T-helper 9 cell (primary cell): ENCODE measurements around the gene SLC35F6.
"Not testable (repeated sequence)": the region's sequence is repeated elsewhere in the genome, so short reads cannot be mapped to it uniquely, and the experiment has no call there.

ENCODE experiments used
- DNase-seq: peaks from one replicate; pipeline ENCODE4 v3.0.0-alpha.2; 2020

Gene SLC35F6

GRCh38 chr2:26785431-26786206 is 21.5 kb downstream of the SLC35F6 start, which contains the start of gene CENPA:
TSS of gene CENPA (plus strand) at chr2:26786056. CDS start at chr2:26786197, 141 bp downstream.
- peak; percentile 91 for DNase-seq

- DNase-seq = no peak
Measured at GRCh38 chr2:26786207-26787028, 22.3 kb downstream of the SLC35F6 start.

- DNase-seq = no peak
Measured at GRCh38 chr2:26792720-26793119, 28.6 kb downstream of the SLC35F6 start.

- DNase-seq = no peak
Measured at GRCh38 chr2:26793518-26793917, 29.4 kb downstream of the SLC35F6 start.

- DNase-seq = not testable (repeated sequence)
Measured at GRCh38 chr2:26795135-26795534, 31.1 kb downstream of the SLC35F6 start.

GRCh38 chr2:26801328-26801727 is 37.2 kb downstream of the SLC35F6 start:
- DNase-seq = no peak

GRCh38 chr2:26801796-26802195 is 37.7 kb downstream of the SLC35F6 start:
- no peak for DNase-seq

- no peak for DNase-seq
Measured at GRCh38 chr2:26805241-26805676, 41.2 kb downstream of the SLC35F6 start.

GRCh38 chr2:26807788-26808460 is 43.8 kb downstream of the SLC35F6 start:
- DNase-seq = no peak

GRCh38 chr2:26809211-26809610 is 45.1 kb downstream of the SLC35F6 start:
- DNase-seq = no peak

- no peak for DNase-seq
Measured at GRCh38 chr2:26809876-26810577, 45.9 kb downstream of the SLC35F6 start.

GRCh38 chr2:26811261-26811660 is 47.2 kb downstream of the SLC35F6 start:
- no peak for DNase-seq

GRCh38 chr2:26811791-26812694 is 48.0 kb downstream of the SLC35F6 start:
- DNase-seq = no peak

- no peak for DNase-seq
Measured at GRCh38 chr2:26812731-26813130, 48.6 kb downstream of the SLC35F6 start.

- not testable (repeated sequence) for DNase-seq
Measured at GRCh38 chr2:26814072-26814765, 50.1 kb downstream of the SLC35F6 start.

- DNase-seq = no peak
Measured at GRCh38 chr2:26816893-26817292, 52.8 kb downstream of the SLC35F6 start.

- DNase-seq = no peak
Measured at GRCh38 chr2:26818255-26818654, 54.2 kb downstream of the SLC35F6 start.

- no peak for DNase-seq
Measured at GRCh38 chr2:26818972-26819371, 54.9 kb downstream of the SLC35F6 start.

GRCh38 chr2:26820932-26821331 is 56.8 kb downstream of the SLC35F6 start:
- DNase-seq = no peak

GRCh38 chr2:26822877-26823276 is 58.8 kb downstream of the SLC35F6 start:
- DNase-seq = no peak
